ENCODE data around the gene CPVL. TPM values are rescaled to one million over a fixed set of nuclear protein-coding genes. Genes with fewer than 3 reads are reported as not detected.

The CPVL gene
- total RNA-seq, 1 experiment from 2014 or later: 26.9 TPM

GRCh38 chr7:29123626-29124190, 22.6 kb downstream of the CPVL start:
- H3K27me3 ChIP-seq (ENCODE audit: insufficient read depth, low read length): no peaks in the 10 kb centered on the region
- H3K4me2 ChIP-seq (ENCODE audit: insufficient read depth, insufficient read length, low read length): no peak overlapping the region

More at GRCh38 chr7:29123626-29124190, 22.6 kb downstream of the CPVL start:
- no peak overlapping the region for H3K56ac ChIP-seq (ENCODE audit: insufficient read length, low read depth, low read length)
- H3K79me2 ChIP-seq (ENCODE audit: insufficient read depth, low read length): no peaks in the 10 kb centered on the region
- no peak overlapping the region for H3K18ac ChIP-seq (ENCODE audit: insufficient read length, low read depth, low read length)
- DNase-seq: no peak
- H4K91ac ChIP-seq (ENCODE audit: insufficient read length, low read depth, low read length): no peak overlapping the region
- H2AK5ac ChIP-seq (ENCODE audit: insufficient read length, low read length): no peak overlapping the region
- H3K23ac ChIP-seq (ENCODE audit: insufficient read length, low read depth, low read length): no peak overlapping the region
- Mint-ChIP-seq H3K4me1 (peaks cover 16 to 32% of the 10 kb centered on the region in 2 experiments), H3K27me3 (ENCODE audit: low read depth) (no peaks in the 10 kb centered on the region), H3K9me3 (no peaks in the 10 kb centered on the region), H3K36me3 (ENCODE audit: insufficient read depth in 1 of 3, low read depth in 3 of 3) (no peaks in the 10 kb centered on the region), H3K4me3 (no peak overlapping the region; a peak in 1 of 5 replicates), H3K27ac (no peak overlapping the region)
- H4K8ac ChIP-seq (replicated peaks; ENCODE audit: insufficient read length, low read depth, low read length): no peak overlapping the region
- H3K79me1 ChIP-seq (ENCODE audit: insufficient read depth, low read depth, low read length, poor library complexity, severe bottlenecking): no peaks in the 10 kb centered on the region
- H3K23me2 ChIP-seq (ENCODE audit: insufficient read length, low read depth, low read length, poor library complexity, severe bottlenecking): no peaks in the 10 kb centered on the region
- H2BK20ac ChIP-seq (ENCODE audit: low read depth, low read length, poor library complexity, severe bottlenecking): no peak overlapping the region
- no peak overlapping the region for H3K4ac ChIP-seq (ENCODE audit: low read depth, low read length)
- no peak overlapping the region for H2BK5ac ChIP-seq (ENCODE audit: insufficient read length, low read length)
- H3K9ac ChIP-seq (ENCODE audit: extremely low read depth, insufficient read length, low read length): no peak overlapping the region
- no peak overlapping the region for H2BK15ac ChIP-seq (ENCODE audit: low read depth, low read length)
- no peaks in the 10 kb centered on the region for H4K20me1 ChIP-seq (ENCODE audit: control insufficient read depth, insufficient read depth, insufficient read length)
- no peak overlapping the region for H4K5ac ChIP-seq (ENCODE audit: insufficient read length, low read depth, low read length)
- WGBS (ENCODE audit: extremely low coverage, insufficient read length, low lambda C conversion rate): no CpG with 5 or more reads among the region's 1 CpG
- no peak for TF ChIP-seq CTCF (conservative IDR thresholded peaks at IDR 0.05)
- H3K27ac ChIP-seq (ENCODE audit: insufficient read length, low read depth, low read length): no peak overlapping the region
- H3K4me1 ChIP-seq (ENCODE audit: insufficient read depth, low read length): peaks cover 5% of the 10 kb centered on the region; the same call in 1 of the 2 replicates
- H2BK120ac ChIP-seq (ENCODE audit: low read depth, low read length, poor library complexity, severe bottlenecking): no peak overlapping the region
- no peak overlapping the region for H3K14ac ChIP-seq (ENCODE audit: insufficient read depth, low read length)
- H3T11ph ChIP-seq (ENCODE audit: low read length): no peak overlapping the region
- H3K9me3 ChIP-seq (ENCODE audit: control insufficient read depth, low read depth, low read length): no peaks in the 10 kb centered on the region
- no peak overlapping the region for H2AFZ ChIP-seq (ENCODE audit: low read length)
- H2BK12ac ChIP-seq (ENCODE audit: insufficient read length, low read depth, low read length): no peak overlapping the region

All from H9 (cell line).